Measurements from ENCODE around the gene CCNDBP1.

Gene CCNDBP1

GRCh38 chr15:43189296-43189695 lies 4.1 kb downstream of the CCNDBP1 start:
- no peaks in the 10 kb centered on the region for H3K27me3 ChIP-seq (ENCODE audit: insufficient read depth, low read length, poor library complexity)
- H3K4me2 ChIP-seq (ENCODE audit: insufficient read depth, low read length): no peak overlapping the region
- H3K4me1 ChIP-seq (ENCODE audit: insufficient read depth, low read length): peaks cover 30% of the 10 kb centered on the region
- H3K36me3 ChIP-seq (ENCODE audit: insufficient read depth, low read length): peaks cover 45% of the 10 kb centered on the region
- no peak overlapping the region for H3K27ac ChIP-seq (ENCODE audit: low read length)
- no peak for TF ChIP-seq CTCF (IDR thresholded peaks at IDR 0.05; ENCODE audit: borderline replicate concordance, extremely low read depth, low read length, poor library complexity, severe bottlenecking)
- TF ChIP-seq EZH2 (IDR thresholded peaks at IDR 0.05; ENCODE audit: borderline replicate concordance, low read depth, low read length, severe bottlenecking): no peak
- H3K9ac ChIP-seq (ENCODE audit: low read depth, low read length): no peak overlapping the region
- no peaks in the 10 kb centered on the region for H4K20me1 ChIP-seq (ENCODE audit: insufficient read depth, low read length)
- ATAC-seq (ENCODE audit: insufficient read depth, low read depth): no peak
- H3K79me2 ChIP-seq (ENCODE audit: insufficient read depth, low read length): peaks cover 17% of the 10 kb centered on the region
- no peak overlapping the region for H3K4me3 ChIP-seq (ENCODE audit: low read depth in 1 of 2, low read length in 2 of 2)
- H2AFZ ChIP-seq (ENCODE audit: low read depth, low read length): no peak overlapping the region
- no peaks in the 10 kb centered on the region for H3K9me3 ChIP-seq (ENCODE audit: insufficient read depth, low read length, severe bottlenecking)
- no peak for DNase-seq

GRCh38 chr15:43190178-43190577 lies 5.0 kb downstream of the CCNDBP1 start:
- no peak overlapping the region for H3K27ac ChIP-seq (ENCODE audit: low read length)
- H3K4me3 ChIP-seq (ENCODE audit: low read depth in 1 of 2, low read length in 2 of 2): no peak overlapping the region
- H3K27me3 ChIP-seq (ENCODE audit: insufficient read depth, low read length, poor library complexity): no peaks in the 10 kb centered on the region
- no peaks in the 10 kb centered on the region for H3K9me3 ChIP-seq (ENCODE audit: insufficient read depth, low read length, severe bottlenecking)
- ATAC-seq (ENCODE audit: insufficient read depth, low read depth) (no peak), DNase-seq (no peak)
- no peak overlapping the region for H2AFZ ChIP-seq (ENCODE audit: low read depth, low read length)
- H3K4me1 ChIP-seq (ENCODE audit: insufficient read depth, low read length): peaks cover 21% of the 10 kb centered on the region
- H3K79me2 ChIP-seq (ENCODE audit: insufficient read depth, low read length): peaks cover 17% of the 10 kb centered on the region
- H4K20me1 ChIP-seq (ENCODE audit: insufficient read depth, low read length): no peaks in the 10 kb centered on the region
- peaks cover 52% of the 10 kb centered on the region for H3K36me3 ChIP-seq (ENCODE audit: insufficient read depth, low read length)
- TF ChIP-seq EZH2 (IDR thresholded peaks at IDR 0.05; ENCODE audit: borderline replicate concordance, low read depth, low read length, severe bottlenecking): no peak
- no peak for TF ChIP-seq CTCF (IDR thresholded peaks at IDR 0.05; ENCODE audit: borderline replicate concordance, extremely low read depth, low read length, poor library complexity, severe bottlenecking)
- H3K9ac ChIP-seq (ENCODE audit: low read depth, low read length): no peak overlapping the region
- H3K4me2 ChIP-seq (ENCODE audit: insufficient read depth, low read length): no peak overlapping the region

- TF ChIP-seq EZH2 (IDR thresholded peaks at IDR 0.05; ENCODE audit: borderline replicate concordance, low read depth, low read length, severe bottlenecking) (no peak), CTCF (IDR thresholded peaks at IDR 0.05; ENCODE audit: borderline replicate concordance, extremely low read depth, low read length, poor library complexity, severe bottlenecking) (no peak)
- no peak for ATAC-seq (ENCODE audit: insufficient read depth, low read depth)
- H4K20me1 ChIP-seq (ENCODE audit: insufficient read depth, low read length): no peaks in the 10 kb centered on the region
These were observed 8.5 kb downstream of the CCNDBP1 start for GRCh38 chr15:43193710-43194109.

GRCh38 chr15:43194795-43195194 lies 9.6 kb downstream of the CCNDBP1 start:
- Histone ChIP-seq H2AFZ (ENCODE audit: low read depth, low read length) (no peak overlapping the region), H3K4me1 (ENCODE audit: insufficient read depth, low read length) (no peaks in the 10 kb centered on the region), H3K79me2 (ENCODE audit: insufficient read depth, low read length) (no peaks in the 10 kb centered on the region), H3K36me3 (ENCODE audit: insufficient read depth, low read length) (peaks cover 46% of the 10 kb centered on the region), H3K9ac (ENCODE audit: low read depth, low read length) (no peak overlapping the region), H3K4me2 (ENCODE audit: insufficient read depth, low read length) (no peak overlapping the region), H3K4me3 (ENCODE audit: low read depth in 1 of 2, low read length in 2 of 2) (no peak overlapping the region), H4K20me1 (ENCODE audit: insufficient read depth, low read length) (no peaks in the 10 kb centered on the region), H3K27ac (ENCODE audit: low read length) (no peak overlapping the region), H3K9me3 (ENCODE audit: insufficient read depth, low read length, severe bottlenecking) (no peaks in the 10 kb centered on the region), H3K27me3 (ENCODE audit: insufficient read depth, low read length, poor library complexity) (no peaks in the 10 kb centered on the region)
- ATAC-seq (ENCODE audit: insufficient read depth, low read depth) (no peak), DNase-seq (no peak)
- TF ChIP-seq EZH2 (IDR thresholded peaks at IDR 0.05; ENCODE audit: borderline replicate concordance, low read depth, low read length, severe bottlenecking) (no peak), CTCF (IDR thresholded peaks at IDR 0.05; ENCODE audit: borderline replicate concordance, extremely low read depth, low read length, poor library complexity, severe bottlenecking) (no peak)

More at GRCh38 chr15:43193710-43194109, 8.5 kb downstream of the CCNDBP1 start:
- Histone ChIP-seq H3K36me3 (ENCODE audit: insufficient read depth, low read length) (peaks cover 54% of the 10 kb centered on the region), H3K4me2 (ENCODE audit: insufficient read depth, low read length) (no peak overlapping the region), H2AFZ (ENCODE audit: low read depth, low read length) (no peak overlapping the region), H3K27me3 (ENCODE audit: insufficient read depth, low read length, poor library complexity) (no peaks in the 10 kb centered on the region), H3K9ac (ENCODE audit: low read depth, low read length) (no peak overlapping the region), H3K4me3 (ENCODE audit: low read depth in 1 of 2, low read length in 2 of 2) (no peak overlapping the region), H3K79me2 (ENCODE audit: insufficient read depth, low read length) (no peaks in the 10 kb centered on the region), H3K27ac (ENCODE audit: low read length) (no peak overlapping the region), H3K4me1 (ENCODE audit: insufficient read depth, low read length) (no peaks in the 10 kb centered on the region), H3K9me3 (ENCODE audit: insufficient read depth, low read length, severe bottlenecking) (no peaks in the 10 kb centered on the region)
- no peak for DNase-seq

Data from DND-41 (cell line).